ENCODE results near the gene CLEC18B.
"Not testable (repeated sequence)": the region's sequence is repeated elsewhere in the genome, so short reads cannot be mapped to it uniquely, and the experiment has no call there.

DNA sequence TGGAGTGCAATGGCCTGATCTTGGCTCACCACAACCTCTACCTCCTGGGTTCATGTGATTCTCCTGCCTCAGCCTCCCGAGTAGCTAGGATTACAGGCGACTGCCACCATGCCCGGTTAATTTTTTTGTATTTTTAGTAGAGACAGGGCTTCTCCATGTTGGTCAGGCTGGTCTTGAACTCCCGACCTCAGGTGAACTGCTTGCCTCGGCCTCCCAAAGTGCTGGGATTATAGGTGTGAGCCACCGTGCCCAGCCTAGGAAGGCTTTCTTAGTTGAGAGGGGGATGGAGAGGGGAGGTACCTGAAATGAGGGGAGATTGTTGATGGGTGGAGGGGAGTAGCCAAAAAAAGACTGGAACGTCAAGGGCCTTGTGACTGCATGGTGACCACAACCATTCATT lies 7.4 kb downstream of the CLEC18B start:
- not testable (repeated sequence) for TF ChIP-seq EZH2 (IDR thresholded peaks at IDR 0.05; ENCODE audit: low read length)
- TF ChIP-seq, protein P1, sequence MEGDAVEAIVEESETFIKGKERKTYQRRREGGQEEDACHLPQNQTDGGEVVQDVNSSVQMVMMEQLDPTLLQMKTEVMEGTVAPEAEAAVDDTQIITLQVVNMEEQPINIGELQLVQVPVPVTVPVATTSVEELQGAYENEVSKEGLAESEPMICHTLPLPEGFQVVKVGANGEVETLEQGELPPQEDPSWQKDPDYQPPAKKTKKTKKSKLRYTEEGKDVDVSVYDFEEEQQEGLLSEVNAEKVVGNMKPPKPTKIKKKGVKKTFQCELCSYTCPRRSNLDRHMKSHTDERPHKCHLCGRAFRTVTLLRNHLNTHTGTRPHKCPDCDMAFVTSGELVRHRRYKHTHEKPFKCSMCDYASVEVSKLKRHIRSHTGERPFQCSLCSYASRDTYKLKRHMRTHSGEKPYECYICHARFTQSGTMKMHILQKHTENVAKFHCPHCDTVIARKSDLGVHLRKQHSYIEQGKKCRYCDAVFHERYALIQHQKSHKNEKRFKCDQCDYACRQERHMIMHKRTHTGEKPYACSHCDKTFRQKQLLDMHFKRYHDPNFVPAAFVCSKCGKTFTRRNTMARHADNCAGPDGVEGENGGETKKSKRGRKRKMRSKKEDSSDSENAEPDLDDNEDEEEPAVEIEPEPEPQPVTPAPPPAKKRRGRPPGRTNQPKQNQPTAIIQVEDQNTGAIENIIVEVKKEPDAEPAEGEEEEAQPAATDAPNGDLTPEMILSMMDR (optimal IDR thresholded peaks at IDR 0.05 in 1 of 3, IDR thresholded peaks at IDR 0.05 in 1 of 3, conservative IDR thresholded peaks at IDR 0.05 in 1 of 3; ENCODE audit: extremely low read depth in 1 of 3, insufficient read depth in 2 of 3, low read length in 3 of 3): not testable (repeated sequence)

Data from keratinocyte (primary cell).